ENCODE data around the gene POLR3A.

POLR3A gene

DNA sequence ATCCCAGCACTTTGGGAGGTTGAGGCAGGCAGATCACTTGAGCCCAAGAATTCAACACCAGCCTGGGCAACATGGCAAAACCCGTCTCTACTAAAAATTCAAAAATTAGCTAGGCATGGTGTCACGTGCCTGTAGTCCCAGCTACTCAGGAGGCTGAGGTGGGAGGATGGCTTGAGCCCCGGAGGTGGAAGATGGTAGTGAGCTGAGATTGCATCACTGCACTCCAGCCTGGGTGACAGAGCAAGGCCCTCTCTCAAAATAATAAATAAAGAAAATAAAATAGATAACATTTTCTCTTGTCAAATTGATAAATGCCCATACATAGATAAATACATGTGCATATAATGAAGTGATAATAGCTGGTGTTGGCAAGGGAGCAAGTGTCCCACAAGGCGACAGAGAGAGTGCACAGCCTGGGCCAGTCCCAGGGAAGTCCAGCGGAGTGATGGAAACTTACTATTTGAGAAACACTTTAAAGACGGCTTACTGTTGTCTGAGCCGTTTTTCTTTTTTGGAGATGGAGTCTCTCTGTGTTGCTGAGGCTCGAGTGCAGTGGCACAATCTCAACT, 69.3 kb downstream of the POLR3A start:
- no peak for FAIRE-seq

GRCh38 chr10:77959384-77959783, 69.9 kb downstream of the POLR3A start:
- no peak for FAIRE-seq
- DNase-seq (ENCODE audit: low spot score), result no peak

More for the DNA sequence above, 69.3 kb downstream of the POLR3A start:
- DNase-seq (ENCODE audit: low spot score), result no peak

DNA sequence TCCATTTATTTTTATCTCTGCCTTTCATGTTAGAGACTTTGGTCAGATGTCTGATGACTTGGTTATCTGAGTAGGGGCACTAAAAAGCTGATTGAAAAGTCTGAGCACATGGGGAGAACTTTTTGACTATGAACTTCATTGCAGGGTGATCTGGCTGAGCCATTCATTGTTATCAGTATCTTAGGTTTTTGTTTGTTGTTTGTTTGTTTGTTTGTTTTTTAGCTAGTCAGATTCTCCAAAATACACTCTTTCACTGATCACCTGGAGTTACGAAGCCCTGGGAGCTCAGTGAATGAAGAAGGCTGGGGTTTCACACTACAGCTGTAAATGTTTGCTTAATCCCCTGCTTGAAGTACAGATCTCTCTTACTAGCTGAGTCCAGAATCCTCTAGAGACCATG, 74.2 kb downstream of the POLR3A start:
- DNase-seq (ENCODE audit: low spot score) (no peak), FAIRE-seq (no peak)

- peak; percentile 93 for DNase-seq (ENCODE audit: low spot score)
- peak; percentile 82 for FAIRE-seq
Measured at GRCh38 chr10:77949167-77949566, 80.1 kb downstream of the POLR3A start.

- no peak for FAIRE-seq
- peak; percentile 39 for DNase-seq (ENCODE audit: low spot score)
Measured at GRCh38 chr10:77946084-77946483, 83.2 kb downstream of the POLR3A start.

DNA sequence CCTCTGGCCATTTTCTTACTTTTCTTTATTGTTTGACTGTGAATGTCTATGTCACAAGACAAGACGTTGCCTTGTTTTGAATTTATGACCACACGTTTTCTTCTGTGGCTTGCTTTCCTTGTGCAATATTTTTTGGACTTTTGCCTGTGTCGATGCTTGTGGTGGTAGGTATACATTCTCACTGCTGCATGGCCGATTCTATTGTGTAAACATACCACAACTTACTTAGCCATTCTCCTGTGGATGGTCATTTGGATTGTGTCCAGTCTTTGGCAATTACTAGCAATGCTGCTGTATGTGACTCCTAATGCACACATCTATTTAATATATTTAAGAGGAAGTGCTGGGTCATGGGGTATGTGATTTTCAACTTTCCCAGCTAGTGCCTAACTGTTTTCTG, 84.8 kb downstream of the POLR3A start:
- no peak for DNase-seq (ENCODE audit: low spot score)
- FAIRE-seq, result no peak

DNA sequence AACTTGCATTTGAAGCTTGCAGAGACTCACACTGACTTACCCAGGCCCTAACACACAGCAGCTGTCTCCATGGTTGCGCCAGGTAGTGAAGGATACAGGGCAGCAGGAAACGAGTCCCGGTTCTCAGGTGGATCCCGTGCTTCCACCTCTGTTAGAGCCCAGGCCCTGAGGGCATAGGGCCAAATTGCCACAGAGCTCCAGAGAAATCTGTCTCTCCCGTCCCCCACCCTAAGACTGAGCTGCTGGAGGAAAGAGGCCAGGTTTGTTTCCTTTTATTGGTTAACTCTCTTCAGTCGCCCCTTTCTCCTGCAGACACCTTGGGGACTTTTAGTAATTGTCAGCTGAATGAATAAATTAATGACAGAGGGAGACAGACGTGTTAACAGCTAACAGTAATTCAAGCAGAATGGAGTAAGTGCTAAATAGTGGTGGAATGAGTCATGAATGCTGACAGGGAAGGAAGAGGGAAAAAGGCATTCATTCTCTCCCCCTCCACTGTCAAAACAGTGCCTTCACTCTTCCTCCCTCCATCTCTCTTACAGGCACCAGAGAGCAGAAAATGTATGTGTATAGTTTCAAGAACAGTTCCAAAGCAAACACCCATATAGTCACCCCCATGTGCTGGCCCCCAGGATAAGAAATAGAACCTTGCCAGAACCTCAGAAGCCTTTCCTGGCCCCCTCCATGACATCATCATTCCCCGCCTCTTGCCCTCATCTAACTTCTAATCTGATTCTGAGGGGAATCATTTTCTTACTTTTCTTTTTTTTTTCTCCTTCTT, 86.0 kb downstream of the POLR3A start:
- FAIRE-seq (no peak), DNase-seq (ENCODE audit: low spot score) (peak; percentile 79)

DNA sequence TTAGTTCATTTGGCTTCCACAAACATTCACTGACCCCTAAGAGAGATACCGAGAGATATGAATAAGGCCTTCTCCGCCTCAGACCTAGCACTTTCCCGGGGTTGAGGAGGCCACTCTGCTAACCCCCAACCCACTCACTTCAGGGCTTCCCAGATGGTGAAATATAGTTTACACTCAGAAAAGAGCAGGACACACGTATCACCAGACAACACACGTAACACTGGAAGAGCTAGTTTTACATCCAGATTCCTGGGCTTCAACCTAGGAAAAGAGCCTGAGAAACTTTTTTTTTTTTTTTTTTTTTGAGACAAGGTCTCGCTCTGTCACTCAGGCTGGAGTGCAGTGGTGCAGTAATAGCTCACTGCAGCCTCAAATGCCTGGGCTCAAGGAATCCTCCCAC, 87.5 kb downstream of the POLR3A start:
- FAIRE-seq (no peak), DNase-seq (ENCODE audit: low spot score) (no peak)

DNA sequence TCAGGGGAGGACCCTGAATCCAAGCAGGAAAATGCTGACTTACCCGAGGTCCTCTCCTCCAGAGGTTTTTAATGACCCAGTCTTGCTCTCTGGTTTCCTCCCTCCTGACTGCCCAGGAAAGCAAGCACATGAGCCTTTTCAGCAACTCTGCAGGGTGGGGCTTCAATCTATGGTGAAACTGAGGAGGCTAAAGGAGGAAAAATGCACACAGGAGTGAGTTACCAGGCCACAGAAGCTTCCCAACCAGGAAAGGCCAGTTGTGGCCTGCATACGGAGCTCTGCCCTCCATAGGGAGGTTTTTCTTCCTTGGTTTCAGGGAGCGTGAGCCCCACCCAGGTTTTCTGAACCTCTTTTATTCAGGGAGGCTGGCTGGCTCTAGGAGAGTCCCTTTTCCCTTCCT, 88.7 kb downstream of the POLR3A start:
- FAIRE-seq, result no peak
- no peak for DNase-seq (ENCODE audit: low spot score)

DNA sequence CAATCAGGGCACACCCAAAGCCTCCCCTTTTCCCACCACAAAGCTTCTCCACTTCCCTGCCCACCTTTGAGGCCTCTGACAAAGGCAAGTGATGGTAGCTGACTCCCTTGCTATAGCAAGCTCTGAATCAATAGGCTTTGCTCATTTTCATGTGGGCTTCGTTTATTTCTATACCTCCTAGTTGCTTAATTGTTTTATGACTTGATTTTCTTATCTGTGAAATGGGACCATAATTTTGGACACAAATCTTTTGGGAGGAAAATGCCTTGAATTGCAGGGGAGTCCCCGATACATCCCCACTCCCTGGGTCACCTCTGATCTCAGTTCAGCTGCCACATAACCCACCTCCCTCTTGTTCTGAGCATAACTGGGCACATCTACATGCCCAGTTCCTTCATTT, 89.1 kb downstream of the POLR3A start:
- DNase-seq (ENCODE audit: low spot score) (no peak), FAIRE-seq (no peak)

- no peak for FAIRE-seq
Measured at GRCh38 chr10:77939561-77940001, 89.7 kb downstream of the POLR3A start.

DNA sequence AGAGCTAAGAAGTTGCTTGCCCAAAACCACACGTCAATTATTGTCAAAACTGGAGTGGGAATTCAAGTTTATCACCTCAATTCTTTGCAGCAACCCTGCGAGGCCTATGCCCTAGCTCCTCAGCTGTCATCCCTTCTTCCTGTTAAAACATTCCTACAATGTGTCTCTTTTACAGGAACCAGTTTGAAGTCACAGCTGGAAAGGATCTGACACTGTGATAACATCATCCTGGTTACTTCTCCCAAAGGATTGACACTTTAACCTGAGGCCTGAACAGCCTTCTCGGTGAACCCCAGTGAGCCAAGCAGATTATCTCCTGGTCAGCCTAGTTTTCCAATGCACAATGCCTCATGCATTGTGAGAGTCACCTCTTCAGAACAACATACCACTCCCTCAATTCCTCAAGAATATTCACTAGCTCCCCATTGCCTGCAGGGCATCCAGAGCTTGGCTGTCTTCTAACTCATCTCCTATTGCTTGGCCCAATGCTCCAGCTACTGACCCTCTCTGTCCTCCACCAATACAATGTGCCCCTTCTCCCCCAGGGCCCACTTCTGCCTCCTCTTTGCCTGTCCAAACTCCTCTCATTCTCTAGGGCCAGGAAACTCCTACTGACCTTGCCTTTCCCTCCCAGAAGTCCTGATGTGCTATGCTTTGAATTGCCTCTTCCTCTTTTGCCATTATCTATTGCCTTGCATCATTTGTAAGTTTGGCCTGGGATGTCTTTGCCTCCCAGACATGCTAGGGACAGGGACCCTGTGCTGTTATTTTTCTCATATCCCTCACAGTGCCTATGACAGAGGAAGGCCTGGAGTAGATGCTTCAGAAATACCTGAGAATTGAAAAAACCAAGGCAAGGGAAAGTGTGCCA, 92.4 kb downstream of the POLR3A start:
- no peak for FAIRE-seq
- DNase-seq (ENCODE audit: low spot score), result no peak

More at GRCh38 chr10:77939561-77940001, 89.7 kb downstream of the POLR3A start:
- DNase-seq (ENCODE audit: low spot score), result no peak

- DNase-seq (ENCODE audit: low spot score), result no peak
- no peak for FAIRE-seq
Measured at GRCh38 chr10:77932016-77932715, 97.1 kb downstream of the POLR3A start.

DNA sequence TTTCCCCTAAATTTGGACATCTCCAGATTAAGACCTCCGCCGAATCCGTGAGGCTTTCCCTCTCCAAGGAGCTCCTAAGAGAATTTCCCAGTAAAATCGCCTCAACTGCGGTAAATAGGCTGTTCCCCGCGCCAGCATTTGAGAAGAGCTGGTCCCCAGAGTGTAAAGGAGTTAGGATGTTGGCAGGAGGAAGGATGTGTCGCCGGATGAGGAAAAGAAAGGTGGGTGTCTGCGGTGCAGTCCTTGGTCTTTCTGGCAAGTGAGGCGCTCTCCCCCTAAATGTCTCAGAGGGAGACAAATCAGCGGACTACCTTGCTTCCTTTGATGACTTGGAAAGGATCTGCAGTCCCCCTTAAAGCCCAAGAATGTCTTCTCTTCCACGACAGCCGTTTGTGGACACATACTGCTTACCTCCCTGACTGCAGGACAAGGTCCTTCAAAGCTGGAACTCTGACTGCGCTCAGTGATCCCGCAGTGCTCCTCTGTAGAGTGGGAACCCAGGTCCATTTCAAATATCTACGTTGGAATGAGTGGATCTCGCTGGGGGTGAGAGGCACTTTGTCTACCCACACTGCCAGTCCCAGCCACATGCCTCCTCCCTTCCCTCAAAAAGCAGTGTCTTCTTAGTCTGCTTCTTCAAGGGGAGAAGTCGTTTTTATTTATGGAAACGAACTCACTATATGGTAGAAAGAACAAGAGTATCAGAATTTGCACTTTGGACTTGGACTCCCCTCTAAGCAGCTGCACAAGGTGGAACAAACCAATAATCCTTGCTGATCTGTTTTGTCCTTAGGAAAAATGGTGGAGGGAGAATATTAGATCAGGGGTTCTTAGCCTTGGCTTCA, 101.7 kb downstream of the POLR3A start:
- FAIRE-seq (no peak), DNase-seq (ENCODE audit: low spot score) (no peak)

- DNase-seq (ENCODE audit: low spot score), result peak; percentile 84
- FAIRE-seq, result no peak
Measured at GRCh38 chr10:77926566-77927401, 102.5 kb downstream of the POLR3A start, which contains the start of gene DLG5. DLG5 (minus strand) TSS chr10:77926755; CDS start chr10:77926520, 235 bp downstream.

GRCh38 chr10:77925795-77926565, 103.3 kb downstream of the POLR3A start:
- FAIRE-seq, result no peak
- DNase-seq (ENCODE audit: low spot score), result peak; percentile 55

- DNase-seq (ENCODE audit: low spot score) (peak; percentile 61), FAIRE-seq (no peak)
Measured at GRCh38 chr10:77925410-77925794, 103.9 kb downstream of the POLR3A start.

DNA sequence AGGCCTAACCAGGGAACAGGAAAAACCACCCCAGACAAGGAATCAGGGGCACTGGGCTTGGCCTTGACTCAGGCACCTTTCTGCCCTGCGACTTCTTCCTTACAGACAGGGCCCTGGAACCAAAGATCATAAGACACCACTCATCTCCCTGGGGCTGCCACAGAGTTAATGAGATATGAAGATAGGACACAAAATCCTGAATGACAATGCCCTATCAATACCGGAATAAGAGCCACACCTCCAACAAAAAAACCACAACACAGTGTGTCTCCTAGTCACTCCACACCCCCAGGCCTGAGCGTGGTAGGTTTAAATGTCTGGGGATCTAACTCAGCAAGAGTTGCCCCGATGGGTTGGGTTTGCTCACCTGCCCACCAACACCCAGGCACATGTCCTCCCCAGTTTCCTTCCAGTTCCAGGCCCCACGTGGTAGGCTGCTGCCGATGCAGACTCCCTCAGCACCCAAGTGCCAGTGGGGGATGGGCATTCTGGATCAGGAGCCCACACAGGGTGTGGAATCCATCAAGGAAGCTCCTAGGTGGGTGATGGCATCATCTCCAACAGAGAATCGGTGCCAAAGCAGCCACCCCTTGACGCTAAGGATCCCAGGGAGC, 106.6 kb downstream of the POLR3A start:
- no peak for DNase-seq (ENCODE audit: low spot score)
- FAIRE-seq, result no peak
